Thyroid gland (tissue), 4 donors: ENCODE data around the gene KTN1. TPM values are rescaled to one million over a fixed set of nuclear protein-coding genes. Genes with fewer than 3 reads are reported as not detected.

Experiments used
- DNase-seq, 2 donors: peaks; one replicate each; pipeline ENCODE4 v3.0.0-alpha.2; 2019
- H3K27ac ChIP-seq, 3 donors: fragments of 200-600 bp; sonication (generic); 1 replicate in 2 of 3; 2 replicates in 1 of 3; pipeline ENCODE4 v1.5.1; 2016 to 2019; ENCODE audit warnings: mild to moderate bottlenecking in 1 of 3, moderate library complexity in 1 of 3
- H3K27me3 ChIP-seq: fragments of 200-600 bp; sonication (generic); one replicate; pipeline ENCODE4 v1.5.1; 2019
- H3K36me3 ChIP-seq, 2 donors: fragments of 200-600 bp; sonication (generic); one replicate each; pipeline ENCODE4 v1.5.1; 2016 to 2019
- H3K4me1 ChIP-seq, 2 donors: fragments of 200-600 bp; sonication (generic); one replicate each; pipeline ENCODE4 v1.5.1; 2017 to 2019
- H3K4me3 ChIP-seq, 3 donors: fragments of 200-600 bp; sonication (generic); replicated peaks in 1 of 3; 1 replicate in 2 of 3; 2 replicates in 1 of 3; pipeline ENCODE4 v1.5.1; 2016; ENCODE audit warnings: mild to moderate bottlenecking in 1 of 3
- H3K9me3 ChIP-seq: fragments of 200-600 bp; sonication (generic); one replicate; pipeline ENCODE4 v1.5.1; 2017
- CTCF ChIP-seq, 6 experiments: fragments of 200-600 bp in 3 of 6; fragments of 450-650 bp in 3 of 6; sonication (generic) in 3 of 6; IDR thresholded peaks; one replicate each; pipeline ENCODE4 v1.5.1; 2016 to 2019; ENCODE audit warnings: antibody characterized with exemption in 6 of 6, mild to moderate bottlenecking in 2 of 6, inconsistent platforms in 1 of 6, moderate library complexity in 1 of 6
- POLR2A ChIP-seq, 2 donors: fragments of 450-650 bp; IDR thresholded peaks; one replicate each; pipeline ENCODE4 v1.6.1; 2017; ENCODE audit warnings: antibody characterized with exemption in 2 of 2, mild to moderate bottlenecking in 2 of 2, moderate library complexity in 1 of 2
- WGBS, 2 donors: methylation state at CpG; one replicate each; pipeline ENCODE4 v1.1.5; 2017; 5-methylcytosine and 5-hydroxymethylcytosine counted together
- intact Hi-C: fragments of 100-400 bp; cut with DNase I; formaldehyde crosslinking; loops from one replicate; pipeline ENCODE4 v1.15.1; 2023
- total RNA-seq, 4 donors: library from RNA; depleted of rRNA; stranded (reverse); fragments of >200 nt; gene quantifications; one replicate each; pipeline ENCODE4 v1.2.3, GENCODE V29; 2016

KTN1 gene
- total RNA-seq, 4 donors from 2014 or later = 164 to 222 (median 195) TPM

GRCh38 chr14:55711175-55711811, 131.3 kb downstream of the KTN1 start:
- WGBS, 2 donors = 62 to 79% methylated on average over 3 of the region's 3 CpGs
- no peak overlapping the region for H3K27ac ChIP-seq
- H3K4me1 ChIP-seq = no peaks in the 10 kb centered on the region
- DNase-seq = no peak
- H3K4me3 ChIP-seq = no peak overlapping the region
- H3K36me3 ChIP-seq = no peaks in the 10 kb centered on the region
- intact Hi-C loops = no loop called here
- no peaks in the 10 kb centered on the region for H3K9me3 ChIP-seq
- no peaks in the 10 kb centered on the region for H3K27me3 ChIP-seq
- TF ChIP-seq CTCF (IDR thresholded peaks at IDR 0.05) = no peak

GRCh38 chr14:55712491-55712890, 132.5 kb downstream of the KTN1 start:
- Histone ChIP-seq H3K36me3 (no peaks in the 10 kb centered on the region), H3K27ac (no peak overlapping the region), H3K27me3 (no peaks in the 10 kb centered on the region), H3K4me1 (no peaks in the 10 kb centered on the region), H3K9me3 (no peaks in the 10 kb centered on the region), H3K4me3 (no peak overlapping the region)
- no peak for DNase-seq
- TF ChIP-seq CTCF (IDR thresholded peaks at IDR 0.05) = no peak
- TF ChIP-seq POLR2A (IDR thresholded peaks at IDR 0.05) = no peak
- WGBS, 2 donors = 97% methylated on average over 5 of the region's 5 CpGs
- intact Hi-C loops = no loop called here

GRCh38 chr14:55713486-55713885, 133.5 kb downstream of the KTN1 start:
- H3K9me3 ChIP-seq = no peaks in the 10 kb centered on the region
- no peaks in the 10 kb centered on the region for H3K36me3 ChIP-seq
- H3K4me3 ChIP-seq = no peak overlapping the region
- intact Hi-C loops = no loop called here
- H3K27ac ChIP-seq = no peak overlapping the region
- no peaks in the 10 kb centered on the region for H3K27me3 ChIP-seq
- TF ChIP-seq POLR2A (IDR thresholded peaks at IDR 0.05) (no peak), CTCF (IDR thresholded peaks at IDR 0.05) (no peak)
- no peak for DNase-seq
- no peaks in the 10 kb centered on the region for H3K4me1 ChIP-seq
- WGBS, 2 donors = 94 to 96% methylated on average over 4 of the region's 4 CpGs

GRCh38 chr14:55715889-55716288, 135.9 kb downstream of the KTN1 start:
- 72 to 77% methylated on average over 5 of the region's 5 CpGs for WGBS, 2 donors
- Histone ChIP-seq H3K4me1 (no peaks in the 10 kb centered on the region), H3K27ac (no peak overlapping the region), H3K4me3 (no peak overlapping the region), H3K9me3 (no peaks in the 10 kb centered on the region), H3K36me3 (no peaks in the 10 kb centered on the region), H3K27me3 (no peaks in the 10 kb centered on the region)
- no peak for TF ChIP-seq CTCF (IDR thresholded peaks at IDR 0.05)
- TF ChIP-seq POLR2A (IDR thresholded peaks at IDR 0.05) = no peak
- no peak for DNase-seq
- intact Hi-C loops = no loop called here

- Histone ChIP-seq H3K27ac (no peak overlapping the region), H3K9me3 (no peaks in the 10 kb centered on the region), H3K4me3 (no peak overlapping the region), H3K36me3 (no peaks in the 10 kb centered on the region), H3K4me1 (no peaks in the 10 kb centered on the region), H3K27me3 (no peaks in the 10 kb centered on the region)
- intact Hi-C loops = no loop called here
- DNase-seq = no peak
- WGBS, 2 donors = 88 to 91% methylated on average over 4 of the region's 4 CpGs
- TF ChIP-seq CTCF (IDR thresholded peaks at IDR 0.05) (no peak), POLR2A (IDR thresholded peaks at IDR 0.05) (no peak)
These were observed 137.6 kb downstream of the KTN1 start for GRCh38 chr14:55717621-55718020.
